ENCODE data around the gene PACSIN3. TPM values are rescaled to one million over a fixed set of nuclear protein-coding genes. Genes with fewer than 3 reads are reported as not detected.

PACSIN3 gene
- total RNA-seq, 1 experiment from 2014 or later: 32.0 TPM

- H3K27me3 ChIP-seq (replicated peaks; ENCODE audit: insufficient read depth, low read depth, low read length, poor library complexity): no peaks in the 10 kb centered on the region
- TF ChIP-seq EZH2 (IDR thresholded peaks at IDR 0.05; ENCODE audit: borderline replicate concordance, low read depth, low read length, poor library complexity, severe bottlenecking) (no peak), CTCF (conservative IDR thresholded peaks at IDR 0.05; ENCODE audit: low read depth, low read length) (peak; percentile 100)
Observed at GRCh38 chr11:47152953-47153950, 33.0 kb downstream of the PACSIN3 start.

GRCh38 chr11:47152126-47152952, 33.9 kb downstream of the PACSIN3 start:
- CTCF ChIA-PET: interaction anchor here (0.5 to 3.0 kb wide), 19 partner anchors 8 to 268 kb away, joined by 3 to 42 read pairs (median 5); partner anchors contain the start of genes CSTPP1 and LRP4
- Histone ChIP-seq H3K36me3 (ENCODE audit: insufficient read depth, low read length, poor library complexity, severe bottlenecking) (no peaks in the 10 kb centered on the region), H3K27me3 (replicated peaks; ENCODE audit: insufficient read depth, low read depth, low read length, poor library complexity) (no peaks in the 10 kb centered on the region), H3K4me1 (ENCODE audit: insufficient read depth, low read length, poor library complexity, severe bottlenecking) (no peaks in the 10 kb centered on the region), H3K4me3 (ENCODE audit: low read depth, low read length, poor library complexity, severe bottlenecking) (no peak overlapping the region), H3K27ac (ENCODE audit: low read depth, low read length, poor library complexity, severe bottlenecking) (no peak overlapping the region), H3K9me3 (ENCODE audit: low read depth, low read length, poor library complexity, severe bottlenecking) (no peaks in the 10 kb centered on the region)
- DNase-seq (ENCODE audit: low spot score): no peak
- POLR2A ChIA-PET (ENCODE audit: low non-redundant PET): no interaction called here
- intact Hi-C loops (cut with micrococcal nuclease; ENCODE audit: unreplicated experiment): loop anchor here (10.0 kb wide), 1 partner anchor 448 kb away; the partner anchor contains the start of genes ARHGAP1 and ZNF408
- no TSS peak for BruUV-seq (replicated peaks)
- TF ChIP-seq EZH2 (IDR thresholded peaks at IDR 0.05; ENCODE audit: borderline replicate concordance, low read depth, low read length, poor library complexity, severe bottlenecking): no peak
- TF ChIP-seq CTCF (conservative IDR thresholded peaks at IDR 0.05; ENCODE audit: low read depth, low read length): no peak

More at GRCh38 chr11:47152953-47153950, 33.0 kb downstream of the PACSIN3 start:
- Histone ChIP-seq H3K36me3 (ENCODE audit: insufficient read depth, low read length, poor library complexity, severe bottlenecking) (no peaks in the 10 kb centered on the region), H3K27ac (ENCODE audit: low read depth, low read length, poor library complexity, severe bottlenecking) (no peak overlapping the region), H3K4me1 (ENCODE audit: insufficient read depth, low read length, poor library complexity, severe bottlenecking) (no peaks in the 10 kb centered on the region), H3K9me3 (ENCODE audit: low read depth, low read length, poor library complexity, severe bottlenecking) (no peaks in the 10 kb centered on the region), H3K4me3 (ENCODE audit: low read depth, low read length, poor library complexity, severe bottlenecking) (no peak overlapping the region)
- intact Hi-C loops (cut with micrococcal nuclease; ENCODE audit: unreplicated experiment): loop anchor here (1.0 to 10.0 kb wide), 3 partner anchors 236 to 448 kb away; partner anchors contain the start of genes ARHGAP1 and ZNF408
- ChIA-PET CTCF (interaction anchor here (0.5 to 3.0 kb wide), 26 partner anchors 9 to 779 kb away, joined by 3 to 42 read pairs (median 5); partner anchors contain the start of genes CSTPP1, LRP4 and ZNF408), POLR2A (ENCODE audit: low non-redundant PET) (interaction anchor here (0.7 kb wide), 1 partner anchor 41 kb away, joined by 3 read pairs; no protein-coding TSS in a partner anchor)
- DNase-seq (ENCODE audit: low spot score): peak; percentile 93
- BruUV-seq (replicated peaks): no TSS peak

- ChIA-PET POLR2A (ENCODE audit: low non-redundant PET) (no interaction called here), CTCF (no interaction called here)
- TF ChIP-seq CTCF (conservative IDR thresholded peaks at IDR 0.05; ENCODE audit: low read depth, low read length) (no peak), EZH2 (IDR thresholded peaks at IDR 0.05; ENCODE audit: borderline replicate concordance, low read depth, low read length, poor library complexity, severe bottlenecking) (no peak)
- Histone ChIP-seq H3K36me3 (ENCODE audit: insufficient read depth, low read length, poor library complexity, severe bottlenecking) (no peaks in the 10 kb centered on the region), H3K9me3 (ENCODE audit: low read depth, low read length, poor library complexity, severe bottlenecking) (no peaks in the 10 kb centered on the region), H3K4me3 (ENCODE audit: low read depth, low read length, poor library complexity, severe bottlenecking) (no peak overlapping the region), H3K27ac (ENCODE audit: low read depth, low read length, poor library complexity, severe bottlenecking) (no peak overlapping the region), H3K27me3 (replicated peaks; ENCODE audit: insufficient read depth, low read depth, low read length, poor library complexity) (no peaks in the 10 kb centered on the region), H3K4me1 (ENCODE audit: insufficient read depth, low read length, poor library complexity, severe bottlenecking) (no peaks in the 10 kb centered on the region)
- DNase-seq (ENCODE audit: low spot score): no peak
- intact Hi-C loops (cut with micrococcal nuclease; ENCODE audit: unreplicated experiment): loop anchor here (10.0 kb wide), 1 partner anchor 445 kb away; the partner anchor contains the start of genes ARHGAP1 and ZNF408
- no TSS peak for BruUV-seq (replicated peaks)
Observed at GRCh38 chr11:47149782-47150181, 36.5 kb downstream of the PACSIN3 start.

All from A673 (cell line).